Astrocyte (in vitro differentiated cells and primary cell): ENCODE results near the gene KIF1A.

ENCODE experiments used
- CTCF ChIP-seq: IDR thresholded peaks from 2 replicates; pipeline ENCODE4 v1.5.1; 2011; ENCODE audit warnings: low read depth, mild to moderate bottlenecking, inconsistent platforms, low read length, moderate library complexity; ENCODE audit not compliant: insufficient read depth
- EZH2 ChIP-seq: IDR thresholded peaks from 2 replicates; pipeline ENCODE4 v1.6.1; 2012; ENCODE audit warnings: mild to moderate bottlenecking, low read length, inconsistent platforms; ENCODE audit not compliant: insufficient read depth

DNA sequence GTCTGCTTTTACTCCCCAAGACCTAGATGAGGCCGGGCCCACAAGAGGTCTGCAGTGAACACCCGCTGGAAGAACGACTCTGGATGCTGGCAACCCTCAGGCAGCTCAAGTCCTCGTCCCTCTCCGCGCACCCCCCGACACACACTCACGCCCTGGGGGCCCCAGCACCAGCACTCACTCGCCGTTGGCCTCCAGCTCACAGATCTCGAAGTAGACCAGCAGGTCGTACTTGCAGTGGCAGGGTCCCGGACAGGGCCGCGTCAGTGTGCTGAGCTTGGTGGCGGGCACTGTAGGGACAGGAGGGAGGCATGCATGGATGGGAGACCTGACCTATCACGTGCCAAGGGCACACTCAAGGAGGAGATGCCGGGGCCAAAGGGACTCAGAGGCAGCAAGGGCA, 78.9 kb downstream of the KIF1A start:
- TF ChIP-seq CTCF (no peak), EZH2 (no peak)
